HG03280 (cell line): ENCODE results near the gene DEF6.
"Not testable (repeated sequence)": the region's sequence is repeated elsewhere in the genome, so short reads cannot be mapped to it uniquely, and the experiment has no call there.

Source experiments
- ATAC-seq: cut with Tn5 transposase; IDR thresholded peaks from one replicate; pipeline ENCODE4 v1.9.1; 2021; ENCODE audit warnings: mild to moderate bottlenecking, moderate library complexity; ENCODE audit not compliant: unreplicated experiment

The DEF6 gene

DNA sequence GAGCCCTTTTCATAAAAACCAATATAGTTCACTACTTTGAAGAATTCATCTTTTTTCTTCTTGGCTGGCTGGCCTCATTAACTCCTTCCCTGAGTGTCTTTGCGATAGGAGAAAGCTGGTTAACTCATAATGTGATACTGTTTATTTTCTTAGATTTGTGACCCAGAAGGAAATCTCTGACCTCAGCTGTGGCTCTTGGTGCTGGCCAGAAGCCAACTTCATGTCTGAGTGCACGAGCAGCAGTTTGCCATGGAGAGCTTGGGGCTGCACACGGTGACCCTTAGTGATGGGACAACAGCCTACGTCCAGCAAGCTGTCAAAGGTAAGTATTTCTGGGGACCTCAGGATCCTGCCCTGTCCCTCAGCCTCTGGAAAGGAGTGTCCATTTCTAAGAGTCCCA lies 16.7 kb upstream of the DEF6 start:
- no peak for ATAC-seq

DNA sequence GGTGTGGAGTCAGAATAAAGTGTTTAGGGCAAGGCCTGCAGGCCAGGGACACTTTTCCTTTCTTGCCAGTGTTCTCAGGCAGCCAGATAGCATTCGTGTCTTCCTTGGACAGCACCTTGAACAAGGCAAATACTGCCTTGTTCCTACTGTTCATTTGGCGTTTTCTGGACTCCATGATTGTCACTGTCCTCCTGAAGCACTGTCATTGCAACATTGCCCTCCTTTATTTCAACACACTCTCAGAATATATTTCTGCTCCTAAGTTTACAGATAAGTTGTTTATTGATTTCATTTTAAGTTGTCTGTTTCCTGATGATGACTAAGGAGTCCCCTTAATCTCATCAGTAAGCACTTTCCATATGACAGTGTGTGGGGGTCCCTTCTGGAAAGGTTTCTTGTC lies 15.1 kb upstream of the DEF6 start:
- ATAC-seq, result no peak

DNA sequence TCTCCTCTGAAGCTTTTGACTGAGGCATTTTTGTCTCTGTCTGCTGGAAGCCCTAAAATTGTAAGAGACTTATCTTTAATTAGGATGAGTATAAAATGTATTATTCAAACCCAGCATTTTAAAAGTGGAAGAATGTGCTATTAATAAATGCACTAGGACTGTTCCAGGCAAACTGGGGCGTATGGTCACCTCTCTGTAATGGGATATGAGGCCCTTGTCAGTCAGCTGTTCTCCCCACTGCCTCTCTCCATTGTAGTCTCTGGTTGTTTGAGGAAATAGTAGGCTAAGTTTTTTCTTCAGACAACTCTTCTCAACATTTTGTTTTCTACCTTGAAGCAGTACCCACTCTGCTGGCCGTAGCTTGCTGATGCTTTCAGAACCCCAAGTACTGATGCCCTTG lies 14.3 kb upstream of the DEF6 start:
- ATAC-seq, result no peak

DNA sequence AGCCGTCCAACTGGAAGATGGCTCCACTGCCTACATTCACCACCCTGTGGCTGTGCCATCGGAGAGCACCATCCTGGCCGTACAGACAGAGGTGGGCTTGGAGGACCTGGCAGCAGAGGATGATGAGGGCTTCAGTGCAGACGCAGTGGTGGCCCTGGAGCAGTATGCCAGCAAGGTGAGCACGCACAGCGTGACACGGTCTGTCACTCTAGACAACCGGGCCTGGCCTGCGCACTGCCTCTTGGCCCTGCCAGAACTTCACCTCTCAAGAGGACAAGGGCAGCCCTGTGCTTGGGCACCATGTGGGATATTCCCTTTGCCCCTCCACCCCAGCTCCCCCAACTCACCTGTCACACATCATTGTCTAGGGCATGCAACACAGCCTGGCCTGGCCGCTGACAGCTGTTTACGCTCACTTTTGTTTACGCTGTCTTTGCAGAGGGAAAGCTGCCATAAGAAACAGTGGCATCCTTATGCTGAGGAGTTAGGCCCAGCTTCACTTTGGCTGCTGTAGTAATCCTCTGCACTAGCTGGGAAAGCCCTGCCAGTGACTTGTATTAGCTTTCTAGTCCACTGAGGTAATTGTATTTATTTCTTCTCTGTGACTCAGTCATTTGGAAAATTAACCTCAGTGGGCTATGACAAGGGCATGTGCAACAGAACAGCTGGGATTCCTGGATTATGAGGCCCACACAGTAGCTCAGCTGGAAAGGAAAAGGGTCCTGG lies 9.8 kb upstream of the DEF6 start:
- no peak for ATAC-seq

DNA sequence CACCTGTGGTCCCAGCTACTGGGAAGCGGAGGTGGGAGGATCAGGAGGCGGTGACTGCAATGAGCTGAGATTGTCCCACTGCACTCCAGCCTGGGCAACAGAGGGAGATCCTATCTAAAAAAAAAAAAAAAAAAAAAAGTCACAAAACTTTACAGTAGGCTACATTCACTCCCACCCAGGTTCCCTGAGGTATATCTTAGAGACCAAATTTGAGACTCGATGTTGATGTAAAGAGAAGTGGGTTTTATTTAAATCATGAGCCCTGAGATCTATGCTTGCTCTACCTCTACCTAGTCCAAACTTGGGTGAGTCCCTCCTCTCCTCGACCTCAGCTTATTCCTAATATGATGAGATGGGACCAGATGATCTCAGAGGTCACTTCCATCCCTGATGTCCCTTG lies 8.8 kb upstream of the DEF6 start:
- no peak for ATAC-seq

DNA sequence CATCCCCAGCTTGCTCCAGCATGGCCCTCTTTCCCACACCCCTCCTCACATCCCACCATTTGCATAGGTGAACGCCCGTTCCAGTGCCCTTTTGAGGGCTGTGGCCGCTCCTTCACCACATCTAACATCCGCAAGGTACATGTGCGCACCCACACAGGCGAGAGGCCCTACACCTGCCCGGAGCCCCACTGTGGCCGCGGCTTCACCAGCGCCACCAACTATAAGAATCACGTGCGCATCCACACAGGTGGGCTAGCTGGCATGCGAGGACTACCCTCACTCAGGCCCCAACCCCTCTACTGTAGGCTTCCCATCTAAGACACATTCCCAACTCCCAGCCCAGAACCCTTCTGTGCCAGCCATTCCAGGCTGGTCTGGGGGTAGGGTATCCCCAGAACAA lies 6.1 kb upstream of the DEF6 start:
- ATAC-seq, result no peak

DNA sequence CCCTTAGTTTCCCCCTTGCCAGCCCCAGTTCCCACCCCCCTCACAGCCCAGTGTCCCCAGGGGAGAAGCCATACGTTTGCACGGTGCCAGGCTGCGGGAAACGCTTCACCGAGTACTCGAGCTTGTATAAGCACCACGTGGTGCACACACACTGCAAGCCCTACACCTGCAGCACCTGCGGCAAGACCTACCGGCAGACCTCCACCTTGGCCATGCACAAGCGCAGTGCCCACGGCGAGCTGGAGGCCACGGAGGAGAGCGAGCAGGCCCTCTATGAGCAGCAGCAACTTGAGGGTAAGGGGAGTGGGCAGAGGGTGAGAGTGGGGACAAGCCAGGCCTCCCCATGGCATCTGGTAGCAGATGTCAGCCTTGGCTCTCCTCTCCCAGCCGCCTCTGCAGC lies 5.1 kb upstream of the DEF6 start:
- no peak for ATAC-seq

DNA sequence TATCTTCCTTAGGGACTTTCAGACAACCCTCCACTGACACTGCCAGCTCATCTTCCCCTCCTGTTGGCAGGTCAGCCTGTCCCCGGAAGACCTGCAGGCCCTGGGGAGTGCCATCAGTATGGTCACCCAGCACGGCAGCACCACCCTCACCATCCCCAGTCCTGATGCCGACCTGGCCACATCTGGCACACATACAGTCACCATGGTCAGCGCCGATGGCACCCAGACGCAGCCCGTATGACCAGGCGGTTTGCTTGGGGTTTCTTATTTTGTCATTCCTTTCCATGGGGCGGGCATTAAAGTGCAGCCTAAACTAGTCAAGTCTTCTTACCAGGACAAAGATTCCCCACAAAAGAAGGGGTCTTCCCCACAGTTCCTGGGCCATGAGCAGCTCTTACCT lies 3.9 kb upstream of the DEF6 start:
- no peak for ATAC-seq

DNA sequence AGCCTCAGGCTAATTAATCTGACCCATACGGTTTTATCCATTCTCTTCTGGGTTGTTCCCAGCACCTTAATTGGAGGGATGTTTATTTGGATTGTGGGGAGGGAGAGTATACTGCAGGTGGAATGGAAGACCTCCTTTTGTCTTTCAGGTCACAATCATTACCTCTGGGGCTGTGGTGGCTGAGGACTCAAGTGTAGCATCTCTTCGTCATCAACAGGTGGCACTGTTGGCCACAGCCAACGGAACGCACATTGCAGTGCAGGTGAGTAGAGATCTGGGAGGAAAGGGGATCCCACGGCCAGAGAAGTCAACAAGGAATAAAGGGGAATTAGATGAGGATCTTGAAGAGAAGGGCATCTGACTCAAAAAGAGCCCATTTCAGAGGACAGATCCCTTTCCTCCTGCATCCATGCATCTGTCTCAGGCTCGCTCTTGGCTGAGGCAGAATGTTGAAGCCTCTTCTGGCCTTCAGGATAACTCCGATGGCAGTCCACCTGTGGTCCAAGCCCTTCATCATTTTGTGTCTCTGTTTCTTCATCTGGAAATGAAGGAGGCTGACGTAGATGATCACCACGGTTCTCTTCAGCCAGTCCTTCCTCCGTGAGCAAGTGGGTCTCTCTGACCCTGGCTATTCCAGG lies 3.2 kb upstream of the DEF6 start:
- no peak for ATAC-seq

DNA sequence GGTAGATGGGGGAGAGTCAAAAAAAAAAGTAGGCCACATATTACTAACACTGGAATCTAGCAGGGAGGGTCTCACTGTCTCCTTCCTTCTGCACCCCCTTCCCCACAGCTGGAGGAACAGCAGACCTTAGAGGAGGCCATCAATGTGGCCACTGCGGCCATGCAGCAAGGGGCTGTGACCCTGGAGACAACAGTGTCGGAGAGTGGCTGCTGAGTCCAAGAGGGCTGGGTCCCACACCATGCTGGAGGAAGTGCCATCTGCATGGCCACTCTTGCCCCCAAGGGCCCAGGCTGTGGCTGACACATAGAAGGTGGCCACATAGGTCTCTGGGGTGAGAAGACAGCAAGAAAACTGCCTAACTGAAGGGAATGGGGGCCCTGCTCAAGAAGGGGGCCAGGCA lies 2.6 kb upstream of the DEF6 start:
- ATAC-seq, result no peak

DNA sequence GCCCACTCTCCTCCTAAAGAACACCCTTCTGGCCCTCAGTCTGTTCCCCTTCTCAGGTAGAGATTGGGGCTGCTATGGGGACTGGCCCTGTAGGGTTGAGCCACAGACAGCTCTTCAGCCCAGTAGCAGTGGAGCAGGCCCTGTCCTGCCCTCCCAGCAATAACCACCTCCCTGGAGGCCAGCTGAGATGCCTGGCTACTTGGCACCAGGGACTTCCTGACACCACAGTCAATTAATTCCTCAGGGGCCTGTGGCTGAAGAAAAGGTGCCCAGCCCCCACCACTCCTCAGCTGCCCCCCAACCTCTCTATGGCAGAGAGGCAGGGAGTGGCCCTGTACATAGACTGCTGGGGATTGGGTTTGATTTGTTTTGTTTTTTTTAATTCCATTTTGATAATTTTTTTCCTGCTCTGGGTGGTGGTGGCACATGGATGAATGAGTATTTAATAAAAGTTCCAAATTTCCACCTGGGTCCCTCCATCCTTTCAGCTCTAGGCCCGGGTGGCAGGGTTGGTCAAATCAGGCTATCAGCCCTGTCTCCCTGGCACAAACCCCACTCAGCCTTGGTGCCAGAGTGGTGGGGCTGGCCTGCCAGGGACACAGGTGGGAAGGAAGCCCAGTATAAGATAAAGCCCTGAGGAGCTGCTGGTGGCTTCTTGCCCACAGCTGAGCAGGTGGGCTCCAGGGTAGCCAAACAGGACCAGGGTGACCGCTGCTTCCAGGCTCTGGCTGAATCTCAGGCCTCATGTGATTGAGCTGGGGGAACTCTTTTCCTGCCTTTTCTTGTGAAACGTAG lies 1.9 kb upstream of the DEF6 start:
- no peak for ATAC-seq

DNA sequence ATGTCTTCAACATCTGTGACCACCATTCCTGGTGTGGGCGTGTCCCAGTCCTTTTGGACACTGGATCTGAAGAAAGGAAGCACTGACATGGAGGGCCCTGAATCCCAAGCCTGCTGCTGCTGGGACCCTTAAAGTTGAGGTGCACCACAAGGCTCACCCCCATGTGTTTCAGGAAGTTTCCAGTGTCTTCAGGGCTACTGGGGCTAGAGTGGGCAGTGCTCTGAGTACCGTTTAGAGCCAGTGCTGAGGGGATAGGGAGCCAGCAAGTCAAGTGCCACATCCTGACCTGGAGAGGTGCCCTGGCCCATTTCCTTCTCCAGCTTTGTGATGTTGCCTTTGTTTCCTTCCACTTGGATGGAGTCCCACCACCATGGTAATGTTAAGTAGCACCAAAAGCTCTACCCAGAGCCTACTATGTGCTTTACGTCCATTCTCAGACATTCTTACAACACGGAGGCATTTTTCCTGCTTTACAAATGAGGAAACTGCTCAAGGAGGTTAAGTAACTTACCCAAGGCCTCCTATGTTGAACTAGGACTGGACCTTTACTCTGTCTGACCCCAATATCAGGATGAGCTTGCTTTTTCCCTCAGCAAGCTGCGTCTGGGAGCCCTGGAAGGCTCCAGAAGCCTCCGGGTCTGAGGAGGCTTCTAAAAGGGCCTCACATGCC lies 552 bp upstream of the DEF6 start:
- ATAC-seq, result no peak

DNA sequence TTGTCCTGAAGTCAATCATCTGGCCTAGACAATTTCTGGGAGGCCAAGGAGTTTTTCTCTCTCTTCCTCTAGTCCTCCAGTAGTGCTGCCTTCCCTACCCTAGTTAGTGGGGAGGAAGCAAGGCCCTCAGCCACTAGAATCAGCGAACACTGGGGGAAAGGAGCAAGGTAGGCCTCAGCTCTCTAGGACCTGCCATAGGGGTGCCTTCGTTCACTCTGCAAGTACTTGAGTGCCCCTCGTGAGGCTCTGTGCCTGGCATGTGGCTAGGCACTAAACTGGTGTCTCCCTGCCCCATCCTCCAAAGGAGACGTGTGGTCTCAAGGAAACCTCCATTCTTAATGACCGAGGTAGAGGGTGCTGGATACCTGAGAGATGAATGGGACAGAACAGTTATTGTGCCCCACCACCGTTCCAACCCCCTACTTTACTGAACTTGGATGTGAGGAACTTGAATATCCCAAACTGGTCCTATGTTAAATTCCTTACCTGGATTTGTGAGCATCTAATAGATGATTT lies 1.1 kb downstream of the DEF6 start:
- ATAC-seq, result no peak

DNA sequence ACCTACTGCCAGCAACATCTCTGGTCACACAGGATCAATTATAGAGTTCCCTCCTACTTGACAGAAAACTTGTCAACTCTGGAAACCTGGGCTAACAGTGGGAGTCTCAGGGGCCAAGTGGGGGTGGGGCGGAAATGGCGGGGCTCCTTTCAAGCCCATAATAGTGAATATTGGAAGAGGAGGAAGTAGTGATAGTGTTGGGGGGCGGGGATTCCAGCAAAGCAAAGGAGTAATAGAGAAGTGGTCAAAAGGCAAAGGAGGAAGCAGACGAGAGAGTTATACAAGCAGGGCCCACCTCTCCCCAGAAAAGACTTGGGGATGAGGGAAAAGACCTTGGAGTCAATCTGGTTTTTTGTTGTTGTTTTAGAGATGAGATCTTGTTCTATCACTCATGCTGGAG lies 2.1 kb downstream of the DEF6 start:
- ATAC-seq, result no peak

DNA sequence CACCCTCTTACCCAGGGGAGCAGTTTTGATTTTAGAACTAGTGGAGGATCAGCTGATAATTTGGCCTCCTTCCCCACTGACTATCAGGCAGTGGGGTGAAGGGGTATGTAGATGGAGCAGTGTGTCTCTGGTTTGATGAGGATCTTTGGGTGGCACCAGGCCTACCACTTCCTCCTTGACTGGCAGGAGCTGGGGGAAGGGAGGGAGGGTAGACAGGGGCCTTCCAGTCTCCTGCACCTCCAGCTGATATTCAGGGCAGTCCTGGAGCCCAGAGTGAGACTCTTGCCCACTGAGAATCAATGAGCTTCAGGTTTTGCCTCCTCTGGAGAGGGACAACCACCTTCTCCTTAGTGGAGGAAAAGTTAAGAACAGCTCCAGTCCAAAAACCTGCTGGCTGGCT lies 3.2 kb downstream of the DEF6 start:
- no peak for ATAC-seq

DNA sequence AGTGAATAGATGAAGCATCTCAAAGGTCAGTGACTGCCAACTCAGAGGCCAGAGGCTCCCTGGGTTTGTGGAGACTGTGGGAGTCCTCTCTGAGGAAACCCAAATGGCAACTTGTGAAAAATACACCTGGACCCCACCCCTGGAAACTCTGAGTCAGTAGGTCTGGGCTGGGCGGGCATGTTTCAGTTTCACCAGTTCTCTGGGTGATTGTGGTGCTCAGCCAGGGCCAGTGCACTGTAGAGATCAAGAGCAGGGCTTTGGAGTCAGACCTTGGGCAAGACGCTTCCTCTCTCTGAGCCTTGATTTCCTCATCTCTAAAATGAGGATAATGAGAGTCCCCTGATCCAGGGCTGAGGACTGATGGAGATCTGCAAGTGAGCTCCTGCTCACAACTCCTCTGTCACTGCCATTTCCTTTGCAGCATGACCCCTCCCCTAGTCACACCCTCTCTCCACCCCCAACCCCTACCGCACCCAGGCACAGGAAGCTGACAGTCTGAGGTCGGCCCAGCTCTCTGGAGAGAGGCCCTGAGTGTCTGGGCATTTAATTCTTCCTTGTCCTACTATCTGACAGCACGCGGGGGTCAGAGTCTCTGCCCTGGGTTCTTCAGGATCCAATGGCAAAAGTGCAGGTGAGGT lies 5.1 kb downstream of the DEF6 start:
- ATAC-seq, result peak; percentile 76

DNA sequence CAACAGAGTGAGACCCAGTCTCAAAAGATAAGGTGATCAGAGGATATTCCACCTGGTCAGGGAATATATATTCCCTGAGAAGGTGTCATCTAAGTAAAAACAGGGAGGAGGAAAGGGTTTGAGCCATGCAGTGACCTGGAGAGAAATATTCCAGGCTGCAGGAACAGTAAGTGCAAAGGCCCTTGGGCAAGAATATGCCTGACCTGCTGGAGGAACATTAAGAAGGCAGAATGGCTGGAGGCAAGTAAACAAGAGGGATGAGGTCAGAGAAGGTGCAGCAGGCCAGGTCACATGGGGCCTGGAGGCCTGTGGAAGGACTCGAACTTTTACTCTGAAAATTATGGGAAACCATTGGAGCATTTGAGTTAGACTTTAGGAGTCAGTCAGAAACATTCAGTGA lies 6.7 kb downstream of the DEF6 start:
- no peak for ATAC-seq

DNA sequence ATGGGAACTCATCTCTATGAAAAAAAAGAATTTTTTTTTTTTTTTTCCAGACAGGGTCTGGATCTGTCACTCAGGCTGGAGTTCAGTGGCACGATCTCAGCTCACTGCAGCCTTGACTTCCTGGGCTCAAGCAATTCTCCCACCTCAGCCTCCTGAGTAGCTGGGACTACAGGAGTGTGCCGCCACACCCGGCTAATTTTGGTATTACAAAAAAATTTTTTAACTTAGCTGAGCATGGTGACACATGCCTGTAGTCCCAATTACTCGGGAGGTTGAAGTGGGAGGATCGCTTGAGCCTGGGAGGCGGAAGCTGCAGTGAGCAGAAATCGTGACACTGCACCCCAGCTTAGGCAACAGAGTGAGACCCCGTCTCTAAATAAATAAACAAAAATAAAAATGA lies 7.5 kb downstream of the DEF6 start:
- ATAC-seq, result no peak

DNA sequence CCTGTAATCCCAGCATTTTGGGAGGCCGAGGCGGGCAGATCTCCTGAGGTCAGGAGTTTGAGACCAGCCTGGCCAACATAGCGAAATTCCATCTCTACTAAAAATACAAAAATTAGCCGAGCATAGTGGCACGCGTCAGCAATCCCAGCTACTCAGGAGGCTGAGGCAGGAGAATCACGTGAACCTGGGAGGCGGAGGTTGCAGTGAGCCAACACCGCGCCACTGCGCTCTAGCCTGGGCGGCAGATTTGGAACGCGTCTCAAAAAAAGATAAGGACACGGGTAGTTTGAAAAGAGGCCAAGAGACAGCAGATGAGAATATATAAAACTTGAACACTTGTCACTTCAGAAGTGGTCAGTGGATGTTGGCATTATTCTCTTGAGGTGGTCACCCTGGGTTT lies 9.5 kb downstream of the DEF6 start:
- ATAC-seq, result not testable (repeated sequence)

DNA sequence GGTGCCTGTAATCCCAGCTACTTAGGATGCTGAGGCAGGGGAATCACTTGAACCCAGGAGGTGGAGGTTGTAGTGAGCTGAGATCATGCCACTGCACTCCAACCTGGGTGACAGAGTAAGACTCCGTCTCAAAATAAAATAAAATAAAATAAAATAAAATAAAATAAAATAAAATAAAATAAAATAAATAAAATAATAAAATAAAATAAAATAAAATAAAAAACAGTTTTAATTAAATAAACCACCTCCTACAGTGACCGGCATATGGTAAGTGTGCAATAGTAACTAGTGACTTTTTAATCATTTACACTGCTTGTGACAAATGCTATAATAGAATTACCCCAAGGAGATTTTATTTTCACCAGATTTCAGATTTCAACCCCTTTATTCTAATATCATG lies 10.9 kb downstream of the DEF6 start:
- not testable (repeated sequence) for ATAC-seq
